Kidney (tissue), 14 donors: ENCODE data around the gene CRB3. TPM values are rescaled to one million over a fixed set of nuclear protein-coding genes. Genes with fewer than 3 reads are reported as not detected.

Experiments
- DNase-seq, 5 donors: peaks; one replicate each; pipeline ENCODE4 v3.0.0-alpha.2; 2013 to 2020
- FAIRE-seq: peaks from 2 replicates; lab custom pipeline; 2012; peaks lifted over from hg19 to GRCh38; lab: Jason Lieb, UNC
- H3K27ac ChIP-seq, 2 donors: one replicate each; pipeline ENCODE4 v1.7.0; 2013; ENCODE audit warnings: low read depth in 2 of 2, low read length in 2 of 2, inconsistent platforms in 1 of 2
- H3K27me3 ChIP-seq: one replicate; pipeline ENCODE4 v1.7.1; 2013; ENCODE audit warnings: low read length, inconsistent platforms; ENCODE audit not compliant: control insufficient read depth, insufficient read depth
- H3K36me3 ChIP-seq, 3 donors: one replicate each; pipeline versions ENCODE4 v1.7.0 to v1.7.1; 2013; ENCODE audit warnings: low read length in 3 of 3, control low read depth in 1 of 3, inconsistent platforms in 1 of 3; ENCODE audit not compliant: insufficient read depth in 3 of 3, control insufficient read depth in 2 of 3
- H3K4me1 ChIP-seq, 3 donors: one replicate each; pipeline versions ENCODE4 v1.7.0 to v1.7.1; 2013; ENCODE audit warnings: low read length in 3 of 3, inconsistent platforms in 1 of 3, low read depth in 1 of 3; ENCODE audit not compliant: control insufficient read depth in 2 of 3, insufficient read depth in 2 of 3
- H3K4me3 ChIP-seq, 3 donors: one replicate each; pipeline versions ENCODE4 v1.7.0 to v1.8.1; 2013; ENCODE audit warnings: low read length in 3 of 3, control low read depth in 1 of 3, inconsistent platforms in 1 of 3
- H3K9ac ChIP-seq, 3 donors: one replicate each; pipeline versions ENCODE4 v1.7.0 to v1.7.1; 2013; ENCODE audit warnings: low read length in 3 of 3, control low read depth in 1 of 3, inconsistent platforms in 1 of 3
- H3K9me3 ChIP-seq, 3 donors: one replicate each; pipeline versions ENCODE4 v1.7.0 to v1.7.1; 2013; ENCODE audit warnings: low read length in 3 of 3, control low read depth in 1 of 3, inconsistent platforms in 1 of 3; ENCODE audit not compliant: control insufficient read depth in 2 of 3, insufficient read depth in 1 of 3
- CTCF ChIP-seq: IDR thresholded peaks from 3 replicates; pipeline ENCODE4 v1.5.1; 2012; ENCODE audit warnings: mild to moderate bottlenecking, moderate library complexity, borderline replicate concordance; ENCODE audit not compliant: insufficient read depth; ENCODE audit errors: extremely low read depth
- intact Hi-C: fragments of 100-400 bp; cut with DNase I; formaldehyde crosslinking; loops from one replicate; pipeline ENCODE4 v1.11.1; 2022
- polyA plus RNA-seq: library from polyadenylated mRNA; stranded (reverse); fragments of 350-450 nt; fragmentation: Illumina TruSeq; extraction: RNeasy Lipid Tissue Mini Kit (QIAGEN cat#74804); gene quantifications from one replicate; pipeline ENCODE4 v1.2.3, GENCODE V29; 2014; ENCODE audit warnings: low read depth, low replicate concordance; ENCODE audit not compliant: insufficient read depth
- total RNA-seq: library from RNA; stranded (reverse); fragmentation: NEBNext Ultra II Directional; extraction: Animal tissue kit (Norgen Biotek cat#: 25700); gene quantifications from one replicate; pipeline ENCODE4 v1.2.1, GENCODE V29; 2021
- donor health status: control.
- donor health status: control.
- donor health status: control.
- donor health status: control.
- donor health status: control.
- donor health status: DM: yes; HTN: yes; CAD: no.
- donor health status: Normal renal cell carcinoma (clear cell type).

Gene CRB3
- total and polyA plus RNA-seq, 2 donors from 2014 or later = 51.9 to 58.2 TPM

- DNase-seq (no peak), FAIRE-seq (no peak)
Measured at GRCh38 chr19:6495947-6496346, 31.9 kb downstream of the CRB3 start.

GRCh38 chr19:6498294-6499036, 34.4 kb downstream of the CRB3 start:
- H3K9me3 ChIP-seq = no peaks in the 10 kb centered on the region
- peaks cover 3% of the 10 kb centered on the region for H3K27me3 ChIP-seq
- no peak overlapping the region for H3K9ac ChIP-seq
- DNase-seq (no peak), FAIRE-seq (no peak)
- intact Hi-C loops = no loop called here
- H3K27ac ChIP-seq = no peak overlapping the region
- no peaks in the 10 kb centered on the region for H3K4me1 ChIP-seq
- TF ChIP-seq CTCF = no peak
- H3K36me3 ChIP-seq = no peaks in the 10 kb centered on the region
- H3K4me3 ChIP-seq = no peak overlapping the region

More at GRCh38 chr19:6495947-6496346, 31.9 kb downstream of the CRB3 start:
- Histone ChIP-seq H3K27me3 (no peaks in the 10 kb centered on the region), H3K9me3 (peaks cover 0 to 6% (median 2%) of the 10 kb centered on the region in 3 donors), H3K9ac (no peak overlapping the region), H3K4me1 (no peaks in the 10 kb centered on the region), H3K36me3 (no peaks in the 10 kb centered on the region), H3K4me3 (no peak overlapping the region), H3K27ac (no peak overlapping the region)
- intact Hi-C loops = no loop called here
- no peak for TF ChIP-seq CTCF

- H3K9me3 ChIP-seq = no peaks in the 10 kb centered on the region
- no peak overlapping the region for H3K4me3 ChIP-seq
- peaks cover 3% of the 10 kb centered on the region for H3K27me3 ChIP-seq
- intact Hi-C loops = no loop called here
- no peaks in the 10 kb centered on the region for H3K36me3 ChIP-seq
- H3K4me1 ChIP-seq = no peaks in the 10 kb centered on the region
- no peak overlapping the region for H3K9ac ChIP-seq
- no peak for TF ChIP-seq CTCF
- no peak for FAIRE-seq
- no peak overlapping the region for H3K27ac ChIP-seq
- DNase-seq = no peak
Measured at GRCh38 chr19:6499052-6499790, 35.1 kb downstream of the CRB3 start.
